RKO (cell line): ENCODE measurements around the gene PCNX2.
A peak's percentile ranks its signal among the peaks of the same experiment; 100 is the strongest.

Experiments used
- DNase-seq: peaks from one replicate; pipeline ENCODE4 v3.0.0-alpha.2; 2016; ENCODE audit warnings: low spot score

The PCNX2 gene

DNA sequence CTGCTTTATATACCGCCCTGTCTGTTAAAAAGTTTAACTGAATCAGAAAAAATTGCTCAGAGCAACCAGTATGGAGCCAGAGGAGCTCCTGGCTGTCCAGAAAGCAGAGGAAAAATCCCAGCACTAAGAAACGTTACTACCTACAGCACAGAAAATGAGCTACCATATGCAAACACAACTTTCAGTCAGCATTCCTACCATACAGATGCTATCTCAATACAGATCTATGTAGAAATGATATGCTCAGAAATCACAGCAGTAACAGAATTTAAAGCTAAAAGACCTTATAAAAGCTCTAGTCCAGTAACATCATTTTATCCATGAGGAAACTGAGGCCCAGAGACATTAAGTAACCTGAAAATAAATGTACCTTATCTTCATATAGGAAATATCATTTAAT is 38.7 kb downstream of the PCNX2 start:
- no peak for DNase-seq

- DNase-seq: no peak
Measured at GRCh38 chr1:233256191-233256590, 39.3 kb downstream of the PCNX2 start.

- no peak for DNase-seq
Measured at GRCh38 chr1:233255145-233255544, 40.4 kb downstream of the PCNX2 start.

GRCh38 chr1:233253832-233254331 is 41.6 kb downstream of the PCNX2 start:
- no peak for DNase-seq

DNA sequence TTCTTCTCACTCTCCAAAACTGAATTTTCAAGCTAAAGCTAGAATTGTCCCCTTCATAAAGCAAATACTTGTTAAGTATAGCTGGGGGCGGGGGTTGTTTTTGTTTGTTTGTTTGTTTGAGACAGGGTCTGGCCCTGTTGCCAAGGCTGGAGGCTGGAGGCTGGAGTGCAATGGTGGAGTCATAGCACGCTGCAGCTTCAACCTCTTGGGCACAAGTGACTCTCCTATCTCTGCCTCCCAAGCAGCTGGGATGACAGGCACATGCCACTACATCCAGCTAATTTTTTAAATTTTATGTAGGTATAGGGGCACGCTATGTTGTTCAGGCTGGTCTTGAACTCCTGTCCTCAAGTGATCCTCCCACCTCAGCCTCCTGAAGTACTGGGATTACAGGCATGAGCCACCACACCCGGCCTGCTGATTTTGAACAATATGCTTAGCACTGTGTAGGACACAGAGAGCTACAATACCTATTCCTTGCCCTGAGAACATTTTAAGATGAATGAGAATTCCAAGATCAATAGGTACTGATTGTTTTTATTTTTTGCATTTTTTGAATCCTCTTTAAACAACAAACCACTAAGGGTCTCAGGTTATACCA is 42.2 kb downstream of the PCNX2 start:
- no peak for DNase-seq

- no peak for DNase-seq
Measured at GRCh38 chr1:233252441-233252840, 43.1 kb downstream of the PCNX2 start.

- DNase-seq: no peak
Measured at GRCh38 chr1:233251201-233251720, 44.3 kb downstream of the PCNX2 start.

DNA sequence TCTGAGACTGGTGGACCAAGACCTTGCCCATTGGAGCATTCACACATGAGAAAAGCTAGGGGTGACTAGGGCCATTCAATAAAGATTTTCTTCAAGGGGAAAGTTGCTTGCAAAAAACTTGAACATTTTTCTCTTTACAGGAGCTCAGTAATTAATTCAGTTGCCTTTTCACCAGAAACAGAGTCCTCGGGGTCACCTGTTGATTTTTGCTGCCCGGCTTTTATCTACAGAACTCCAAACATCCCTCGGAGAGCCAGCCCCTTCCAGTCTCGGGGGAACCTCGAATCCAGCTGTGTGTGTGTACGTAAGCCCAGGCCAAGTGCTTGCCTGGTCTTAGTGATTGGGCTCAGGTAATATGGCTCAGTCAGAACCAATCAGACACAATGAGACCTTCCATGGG is 47.5 kb downstream of the PCNX2 start:
- DNase-seq: no peak

DNA sequence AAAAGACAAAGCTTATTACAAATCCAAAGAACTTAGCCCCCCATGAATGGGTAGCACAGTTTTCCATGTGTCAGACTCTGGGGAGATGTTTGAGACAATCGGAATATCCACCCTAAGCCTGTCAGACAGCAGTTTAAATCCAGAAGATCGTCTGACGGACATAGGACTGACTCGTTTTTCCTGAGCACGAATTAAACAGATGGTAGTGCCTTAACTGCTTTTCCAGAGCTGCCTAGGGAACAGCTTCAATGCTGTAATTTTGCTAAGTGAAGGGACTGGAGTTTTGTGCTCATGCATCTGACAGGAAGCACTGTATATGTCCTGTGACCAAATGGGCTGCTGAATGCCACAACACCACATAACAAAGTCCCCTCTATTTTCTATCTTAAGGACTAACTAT is 48.6 kb downstream of the PCNX2 start:
- no peak for DNase-seq

DNA sequence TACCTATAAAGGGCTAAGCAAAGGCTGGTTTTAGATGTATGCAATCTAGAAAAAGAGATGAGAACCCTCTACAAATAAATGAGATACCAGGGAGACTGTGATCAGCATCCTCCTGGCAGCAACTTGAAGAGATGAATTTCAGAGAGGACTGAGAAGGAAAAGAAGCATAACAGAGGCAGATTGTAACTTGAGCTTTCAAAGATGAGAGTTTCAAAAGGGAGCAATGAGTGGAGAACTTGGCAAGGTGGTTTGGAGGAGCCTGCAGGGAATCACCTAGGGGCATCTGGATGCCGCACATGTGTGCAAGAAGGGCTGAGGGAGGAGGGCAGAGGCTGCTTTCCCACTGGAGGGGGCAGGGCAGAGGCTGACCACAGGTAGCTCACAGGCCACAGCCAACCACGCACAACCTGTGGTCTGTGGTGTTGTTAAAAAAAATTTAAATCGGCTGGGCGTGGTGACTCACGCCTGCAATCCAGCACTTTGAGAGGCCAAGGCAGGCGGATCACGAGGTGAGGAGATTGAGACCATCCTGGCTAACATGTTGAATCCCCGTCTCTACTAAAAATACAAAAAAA is 50.2 kb downstream of the PCNX2 start:
- DNase-seq: no peak

GRCh38 chr1:233244183-233244582 is 51.3 kb downstream of the PCNX2 start:
- DNase-seq: no peak

DNA sequence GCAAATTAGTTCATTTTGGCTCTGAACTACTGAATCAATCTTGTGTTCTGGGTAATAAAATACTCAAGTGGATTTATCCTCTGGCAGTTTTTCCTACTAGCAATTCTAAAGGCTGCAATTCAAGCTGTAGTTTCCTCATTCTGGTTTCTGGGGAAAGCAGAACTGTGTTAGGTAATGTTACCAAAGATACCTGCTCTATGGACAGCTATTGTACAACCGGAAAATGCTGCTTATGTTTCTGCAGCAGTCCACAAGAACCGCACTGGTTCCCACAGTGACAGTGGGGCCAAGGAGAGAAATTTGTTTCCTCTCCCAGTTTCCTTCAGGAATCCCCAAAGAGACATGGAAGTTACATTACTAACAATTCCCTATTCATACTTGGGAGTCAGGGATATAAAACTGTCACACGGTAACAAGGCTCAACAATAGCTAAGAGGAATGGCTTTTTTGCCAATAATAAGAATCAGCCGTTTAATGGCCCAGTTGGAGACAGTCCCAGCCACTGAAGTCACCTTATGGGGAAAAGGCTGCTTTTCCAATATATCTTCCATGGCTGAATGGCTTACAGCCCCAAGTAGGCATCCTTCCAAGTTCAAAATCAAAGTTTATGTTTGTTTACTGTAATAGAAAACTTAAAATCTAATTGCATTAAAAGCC is 52.6 kb downstream of the PCNX2 start:
- DNase-seq: no peak

- no peak for DNase-seq
Measured at GRCh38 chr1:233241759-233242158, 53.8 kb downstream of the PCNX2 start.

GRCh38 chr1:233240829-233241682 is 54.5 kb downstream of the PCNX2 start:
- DNase-seq: peak; percentile 16

DNA sequence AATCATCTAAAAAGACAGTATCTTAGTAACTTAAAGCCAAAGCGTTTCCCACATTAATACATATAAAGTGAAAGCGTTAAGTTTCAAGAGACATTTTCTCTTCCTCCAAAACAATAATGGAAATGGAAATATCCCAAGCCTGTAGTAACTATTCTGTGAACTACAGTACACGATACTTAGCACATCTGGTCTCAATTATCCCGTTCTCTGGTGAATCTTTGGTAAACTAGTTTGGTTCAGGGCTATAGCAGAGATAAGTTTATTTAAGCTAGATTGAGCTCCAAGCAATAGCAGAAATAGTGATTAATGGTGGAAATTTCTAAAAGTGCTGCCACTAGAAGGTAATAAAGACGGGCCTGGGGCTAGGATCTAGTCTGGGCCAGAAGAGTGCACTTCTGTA is 55.2 kb downstream of the PCNX2 start:
- no peak for DNase-seq

DNA sequence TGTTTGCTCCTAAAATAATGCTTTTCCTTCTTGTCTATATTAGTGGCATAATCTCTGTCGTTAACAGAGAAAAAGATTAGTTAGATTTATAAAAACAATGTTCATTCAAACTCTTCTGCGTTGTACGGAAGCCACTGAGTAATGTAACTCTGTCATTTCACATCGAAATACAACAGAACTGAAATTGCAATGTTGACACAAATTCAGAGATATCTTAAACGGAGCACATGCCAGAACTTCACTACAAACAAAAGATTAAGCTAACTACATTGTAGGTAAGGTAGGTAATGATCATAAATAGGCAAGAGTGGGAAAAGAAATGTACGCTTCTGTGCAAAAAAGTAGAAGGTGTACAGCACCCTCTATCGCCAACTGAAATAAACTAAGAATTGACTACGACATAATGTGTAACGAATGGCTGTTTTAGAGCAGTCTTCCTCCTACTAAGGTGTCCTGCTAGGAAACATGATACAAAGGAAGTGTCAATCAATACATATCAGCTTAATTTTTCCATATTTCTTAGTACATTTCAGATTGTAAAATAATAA is 56.6 kb downstream of the PCNX2 start:
- DNase-seq: no peak

DNA sequence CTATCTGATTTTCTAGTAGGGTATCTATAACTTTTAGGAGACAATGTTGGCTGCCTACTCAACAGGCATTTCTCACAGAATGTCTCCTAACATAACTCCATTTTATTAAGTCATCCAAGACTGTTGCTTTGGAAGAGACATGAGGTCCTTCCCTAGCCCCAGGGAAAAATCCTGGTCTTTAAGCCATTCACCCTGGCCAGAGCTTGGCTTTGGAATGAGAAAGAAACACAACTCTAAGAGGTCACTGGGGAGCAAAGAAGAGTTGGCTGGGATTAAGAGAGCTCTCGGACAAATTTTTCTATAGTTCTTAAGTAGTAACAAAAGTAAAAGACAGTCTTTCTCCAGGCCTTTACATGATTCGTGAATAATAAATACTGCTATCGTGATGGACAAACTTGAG is 57.9 kb downstream of the PCNX2 start:
- no peak for DNase-seq

DNA sequence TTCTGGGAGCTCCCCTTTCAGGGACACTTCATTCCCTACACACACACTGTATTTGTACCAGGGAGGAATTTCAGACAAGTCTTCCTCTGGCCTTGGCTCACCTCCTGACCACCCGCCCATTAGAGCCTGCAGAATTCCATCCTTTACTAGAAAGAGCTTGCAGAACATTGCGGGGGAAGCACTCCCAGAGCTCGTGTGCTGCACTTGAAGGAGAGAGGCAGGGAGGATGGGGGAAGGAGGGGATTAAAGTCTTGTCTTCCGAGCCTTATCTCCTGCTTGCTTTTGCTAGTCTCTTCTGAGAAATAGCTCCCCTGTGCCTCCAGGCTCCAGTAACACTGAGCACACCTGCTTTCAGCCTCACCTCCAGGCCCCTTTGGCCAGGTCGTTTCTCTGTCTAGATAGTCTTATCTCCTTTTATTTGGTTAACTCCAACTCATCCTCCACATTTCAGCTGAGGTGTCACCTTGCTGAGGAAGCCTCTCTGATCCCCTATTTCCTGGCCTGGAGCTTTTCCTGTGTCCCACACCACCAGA is 62.0 kb downstream of the PCNX2 start:
- no peak for DNase-seq

GRCh38 chr1:233230011-233230410 is 65.5 kb downstream of the PCNX2 start:
- peak; percentile 13 for DNase-seq

- DNase-seq: no peak
Measured at GRCh38 chr1:233229288-233229687, 66.2 kb downstream of the PCNX2 start.

DNA sequence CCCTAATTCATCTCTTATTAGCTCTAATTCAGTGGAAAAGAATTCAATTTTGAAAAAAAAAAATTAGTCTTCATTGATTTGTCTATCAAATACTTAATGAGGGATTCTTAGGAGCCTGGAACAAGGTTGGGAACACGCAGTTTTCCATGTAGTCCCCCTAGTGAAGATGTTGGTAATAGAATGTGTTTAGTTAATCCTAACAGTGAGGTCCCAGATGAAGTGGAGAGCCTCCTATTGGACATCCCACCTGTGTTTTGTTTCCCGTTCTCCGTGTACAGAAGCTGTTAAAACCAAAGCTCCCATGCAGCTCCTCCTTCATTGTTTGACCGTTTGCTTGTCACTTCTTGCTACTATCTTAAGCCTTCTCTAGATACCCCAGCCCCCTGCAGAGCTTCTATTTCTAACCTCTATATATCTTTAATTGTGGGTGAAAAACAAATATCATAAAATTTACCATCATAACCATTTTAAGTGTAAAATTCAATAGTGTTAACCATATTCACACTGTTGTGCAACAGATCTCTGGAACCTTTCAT is 67.5 kb downstream of the PCNX2 start:
- no peak for DNase-seq

GRCh38 chr1:233224311-233224710 is 71.2 kb downstream of the PCNX2 start:
- DNase-seq: no peak
